Astrocyte of the cerebellum (primary cell): ENCODE data around the gene FBXW9.
A peak's percentile ranks its signal among the peaks of the same experiment; 100 is the strongest.

Source experiments
- DNase-seq: peaks from one replicate; pipeline ENCODE4 v3.0.0-alpha.2; 2011; ENCODE audit warnings: low read depth
- H3K4me3 ChIP-seq: 2 replicates; pipeline ENCODE4 v1.5.1; 2011; ENCODE audit warnings: mild to moderate bottlenecking, low read depth, low read length, moderate library complexity
- in situ Hi-C: cut with HindIII; loops from 2 replicates; pipeline ENCODE4 v1.10.0; 2017; ENCODE audit warnings: low sequenced_read_pairs
- TF ChIP-seq, protein P1 (sequence below): IDR thresholded peaks from 2 replicates; pipeline ENCODE4 v1.5.1; 2012; ENCODE audit warnings: low read length, low read depth, moderate library complexity, mild to moderate bottlenecking; ENCODE audit errors: missing control alignments

FBXW9 gene

DNA sequence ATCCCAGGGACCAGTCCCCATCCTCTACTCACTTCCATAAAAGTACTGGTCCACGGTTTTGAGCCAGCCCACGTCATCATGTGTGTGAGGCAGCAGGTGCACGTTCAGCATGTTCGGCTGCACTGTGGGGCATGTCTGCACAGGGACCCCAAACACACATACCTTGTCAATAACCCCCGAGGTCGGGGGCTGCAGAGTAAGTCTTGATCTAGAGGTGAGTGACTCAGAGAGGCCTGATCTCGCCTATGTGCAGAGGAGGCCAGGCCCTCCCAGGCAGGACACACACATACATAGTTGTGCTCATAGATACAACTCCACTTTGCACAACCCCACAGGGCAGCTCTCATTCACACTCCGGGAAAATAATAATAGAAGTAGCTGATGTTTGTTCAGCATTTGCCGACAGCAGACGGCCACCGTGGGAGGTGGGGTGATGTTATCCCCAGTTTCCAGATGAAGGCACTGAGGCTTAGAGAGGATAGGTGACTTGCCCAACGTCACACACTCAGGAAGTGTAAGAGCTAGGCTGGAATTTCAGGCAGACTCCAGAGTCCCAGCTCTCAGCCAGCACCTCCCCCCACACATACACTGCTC, 30.7 kb downstream of the FBXW9 start:
- peak overlapping the region; percentile 57 for H3K4me3 ChIP-seq
- TF ChIP-seq, protein P1, sequence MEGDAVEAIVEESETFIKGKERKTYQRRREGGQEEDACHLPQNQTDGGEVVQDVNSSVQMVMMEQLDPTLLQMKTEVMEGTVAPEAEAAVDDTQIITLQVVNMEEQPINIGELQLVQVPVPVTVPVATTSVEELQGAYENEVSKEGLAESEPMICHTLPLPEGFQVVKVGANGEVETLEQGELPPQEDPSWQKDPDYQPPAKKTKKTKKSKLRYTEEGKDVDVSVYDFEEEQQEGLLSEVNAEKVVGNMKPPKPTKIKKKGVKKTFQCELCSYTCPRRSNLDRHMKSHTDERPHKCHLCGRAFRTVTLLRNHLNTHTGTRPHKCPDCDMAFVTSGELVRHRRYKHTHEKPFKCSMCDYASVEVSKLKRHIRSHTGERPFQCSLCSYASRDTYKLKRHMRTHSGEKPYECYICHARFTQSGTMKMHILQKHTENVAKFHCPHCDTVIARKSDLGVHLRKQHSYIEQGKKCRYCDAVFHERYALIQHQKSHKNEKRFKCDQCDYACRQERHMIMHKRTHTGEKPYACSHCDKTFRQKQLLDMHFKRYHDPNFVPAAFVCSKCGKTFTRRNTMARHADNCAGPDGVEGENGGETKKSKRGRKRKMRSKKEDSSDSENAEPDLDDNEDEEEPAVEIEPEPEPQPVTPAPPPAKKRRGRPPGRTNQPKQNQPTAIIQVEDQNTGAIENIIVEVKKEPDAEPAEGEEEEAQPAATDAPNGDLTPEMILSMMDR: no peak
- no peak for DNase-seq
- in situ Hi-C loops: no loop called here

DNA sequence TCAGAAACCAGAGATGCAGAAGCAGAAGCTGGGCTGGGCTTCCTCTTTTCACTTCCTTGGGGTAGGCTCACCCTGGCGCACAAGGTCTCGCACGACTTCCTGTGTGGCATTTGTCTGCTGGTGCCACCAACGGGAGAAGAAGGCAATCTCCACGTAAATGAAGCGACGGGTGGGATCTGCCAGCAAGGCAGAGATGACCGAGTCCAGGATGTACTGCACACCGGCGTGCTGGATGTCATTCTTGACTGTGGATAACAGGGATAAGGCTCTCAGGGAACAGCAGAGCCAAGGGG, 31.2 kb downstream of the FBXW9 start:
- TF ChIP-seq, protein P1: no peak
- no peak for DNase-seq
- in situ Hi-C loops: no loop called here
- no peak overlapping the region for H3K4me3 ChIP-seq

DNA sequence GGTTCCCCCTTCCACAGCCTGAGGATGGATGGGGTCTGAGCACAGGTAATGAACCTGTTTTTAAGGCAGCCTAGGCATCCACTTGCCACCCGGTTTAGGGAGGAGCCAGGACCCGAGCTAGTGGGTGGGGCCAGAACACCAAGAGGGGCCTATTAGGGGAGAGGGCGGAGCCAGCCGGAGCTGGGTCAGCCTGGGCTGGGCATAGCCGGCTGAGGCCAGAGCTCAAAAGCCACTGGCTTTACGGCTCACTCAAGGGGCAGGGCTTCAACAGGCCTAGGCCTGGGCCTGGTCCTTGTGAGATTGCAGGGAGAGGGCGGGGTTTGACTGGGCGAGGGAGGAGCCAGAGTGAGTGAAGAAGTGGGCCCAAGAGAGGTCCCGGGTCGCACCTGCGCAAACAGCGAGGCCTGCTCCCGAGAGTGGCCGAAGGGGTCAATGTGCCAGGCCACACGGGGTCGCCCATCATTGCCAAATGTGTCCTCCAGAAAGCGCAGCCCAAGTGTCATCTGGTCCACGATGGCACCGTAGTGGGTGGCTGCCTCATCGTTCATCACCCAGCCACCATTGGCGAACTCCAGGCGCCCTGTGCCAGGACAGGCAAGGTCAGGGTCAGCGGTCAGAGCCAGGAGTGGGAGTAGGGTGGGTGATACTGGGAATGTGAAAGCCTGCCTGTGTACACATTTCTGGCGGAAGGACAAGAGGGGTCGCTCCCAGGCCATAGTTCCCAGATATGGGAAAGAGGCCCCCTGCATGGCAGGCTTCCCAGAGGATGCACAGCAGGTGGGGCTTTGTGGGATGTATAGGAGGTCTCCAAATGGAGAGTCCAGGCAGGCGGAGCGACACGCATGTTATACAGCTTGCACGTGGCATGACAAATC, 31.8 kb downstream of the FBXW9 start:
- TF ChIP-seq, protein P1: no peak
- DNase-seq: no peak
- in situ Hi-C loops: no loop called here
- no peak overlapping the region for H3K4me3 ChIP-seq

DNA sequence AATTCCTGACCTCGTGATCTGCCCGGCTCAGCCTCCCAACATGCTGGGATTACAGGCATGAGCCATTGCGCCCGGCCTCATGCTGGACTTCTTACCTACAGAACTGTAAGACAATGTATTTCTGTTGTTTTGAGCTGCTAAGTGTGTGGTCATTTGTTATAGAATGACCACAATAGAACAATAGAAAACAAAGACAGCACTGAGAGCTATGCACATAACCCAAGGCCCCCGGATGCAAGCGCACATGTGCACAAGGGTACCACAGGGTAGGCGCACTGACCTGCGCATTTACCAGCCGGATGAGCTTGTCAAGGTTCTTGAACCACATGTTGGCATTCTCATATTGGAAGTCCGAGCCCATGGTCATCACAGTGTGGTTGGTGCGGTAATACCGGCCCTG, 35.5 kb downstream of the FBXW9 start:
- no peak overlapping the region for H3K4me3 ChIP-seq
- DNase-seq: no peak
- in situ Hi-C loops: no loop called here
- TF ChIP-seq, protein P1: no peak

DNA sequence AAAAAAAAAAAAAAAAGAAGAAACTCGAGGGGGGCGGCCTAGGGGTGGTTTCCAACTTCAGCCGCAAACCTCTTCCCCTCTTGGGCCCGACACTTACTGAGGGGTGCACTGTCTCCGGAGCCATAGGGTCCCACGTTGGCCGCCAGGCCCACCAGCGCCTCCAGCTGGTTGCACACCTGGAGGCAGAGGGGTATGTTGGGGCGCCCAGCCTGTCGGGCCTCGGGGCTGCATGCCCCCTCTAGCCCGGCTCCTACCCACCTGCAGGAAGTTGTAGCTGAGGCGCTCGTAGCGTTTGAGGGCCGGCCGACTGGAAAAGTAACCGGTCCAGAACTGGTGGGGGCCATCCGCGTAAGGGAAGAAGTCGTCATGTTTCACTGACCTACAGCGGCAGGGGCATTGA, 38.5 kb downstream of the FBXW9 start:
- in situ Hi-C loops: no loop called here
- no peak overlapping the region for H3K4me3 ChIP-seq
- DNase-seq: no peak
- TF ChIP-seq, protein P1: no peak

DNA sequence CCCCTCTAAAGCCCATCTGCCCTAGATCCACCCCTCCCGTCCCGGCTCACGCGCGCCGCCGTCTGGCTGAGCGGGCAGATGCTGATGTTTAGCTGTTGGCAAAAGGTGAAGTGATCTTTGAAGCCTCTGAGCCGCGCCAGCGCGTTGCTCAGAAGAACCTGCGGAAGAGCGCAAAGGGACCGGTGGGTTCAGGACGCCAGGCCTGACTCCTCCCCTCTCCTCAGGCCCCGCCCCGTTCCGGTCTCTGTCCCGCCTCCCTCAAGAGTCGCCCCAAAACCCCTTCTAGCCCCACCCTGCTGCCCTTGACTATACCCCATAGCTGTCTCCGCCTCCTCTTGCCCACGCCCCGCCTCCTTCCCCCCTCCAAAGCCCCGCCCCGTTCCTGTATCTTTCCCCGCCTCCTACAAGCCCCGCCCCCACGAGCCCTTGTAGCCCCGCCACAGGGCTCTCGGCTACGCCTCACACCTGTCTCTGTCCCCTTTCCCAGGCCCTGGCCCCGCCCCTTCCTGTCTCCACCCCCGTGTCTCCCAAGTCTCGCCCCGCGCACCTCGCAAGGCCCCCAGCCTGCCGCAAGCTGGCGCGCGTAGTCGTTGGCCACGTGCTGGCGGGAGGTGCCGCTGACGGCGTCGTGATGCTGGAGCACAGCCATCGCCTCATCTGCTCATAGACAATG, 39.4 kb downstream of the FBXW9 start:
- no peak overlapping the region for H3K4me3 ChIP-seq
- no peak for DNase-seq
- TF ChIP-seq, protein P1: no peak
- in situ Hi-C loops: no loop called here
